SK-N-SH treated with all-trans-retinoic acid at 6 μM for 48 hours (cell line): ENCODE results near the gene NKX1-1.

Source experiments
- CSDC2 ChIP-seq: fragments of 250-450 bp; sonication (Bioruptor Pico); IDR thresholded peaks from 2 replicates; pipeline ENCODE4 v1.5.0; 2020; ENCODE audit warnings: mild to moderate bottlenecking, moderate library complexity
- ZNF565 ChIP-seq: fragments of 450-650 bp; formaldehyde crosslinking; conservative IDR thresholded peaks from 2 replicates; pipeline ENCODE4 v1.5.0; 2020; ENCODE audit warnings: low read depth, mild to moderate bottlenecking, moderate library complexity
- ZNF8 ChIP-seq: fragments of 450-650 bp; formaldehyde crosslinking; IDR thresholded peaks from 2 replicates; pipeline ENCODE4 v1.5.0; 2020; ENCODE audit warnings: mild to moderate bottlenecking, moderate library complexity
- TF ChIP-seq, protein P1 (sequence below): fragments of 250-450 bp; sonication (Bioruptor Pico); IDR thresholded peaks from 2 replicates; pipeline ENCODE4 v1.5.1; 2021; ENCODE audit warnings: mild to moderate bottlenecking, moderate library complexity

DNA sequence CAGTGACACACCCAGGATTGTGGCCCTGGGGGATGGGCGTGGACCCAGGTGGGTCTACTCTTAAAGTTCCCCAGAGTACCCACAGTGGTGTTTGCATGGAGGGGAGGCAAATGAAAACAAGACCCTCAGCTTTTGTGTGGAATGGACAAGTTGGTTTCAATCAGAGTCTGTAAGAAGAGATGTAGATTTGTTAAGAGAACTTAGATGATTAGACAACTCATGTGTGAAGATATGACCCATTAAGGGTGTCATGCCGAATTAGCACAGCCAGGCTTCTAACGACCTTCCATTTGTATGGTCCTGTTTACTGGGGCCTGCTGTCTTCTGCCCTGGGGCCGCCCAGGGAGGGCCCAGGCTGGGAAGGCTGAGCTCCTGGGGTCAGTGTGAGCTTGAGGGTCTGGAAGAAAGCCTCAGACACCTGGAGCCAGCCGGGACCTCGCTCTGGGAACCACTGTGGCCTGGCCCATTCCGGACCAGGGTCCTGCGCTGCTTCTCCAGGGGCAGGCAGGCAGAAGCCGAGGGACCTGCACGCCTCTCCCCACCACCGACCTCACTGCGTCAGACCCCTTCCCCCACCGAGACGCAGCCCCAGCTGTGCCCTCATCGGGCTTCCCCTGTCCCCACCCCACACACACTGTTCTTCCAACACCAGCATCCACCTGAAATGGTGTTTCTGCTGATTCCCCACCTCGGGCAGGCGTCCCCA is 38.9 kb downstream of the NKX1-1 start:
- TF ChIP-seq ZNF565 (CRISPR knock-in tag) (no peak), ZNF8 (CRISPR knock-in tag) (no peak), CSDC2 (CRISPR knock-in tag) (no peak)
- TF ChIP-seq, protein P1, sequence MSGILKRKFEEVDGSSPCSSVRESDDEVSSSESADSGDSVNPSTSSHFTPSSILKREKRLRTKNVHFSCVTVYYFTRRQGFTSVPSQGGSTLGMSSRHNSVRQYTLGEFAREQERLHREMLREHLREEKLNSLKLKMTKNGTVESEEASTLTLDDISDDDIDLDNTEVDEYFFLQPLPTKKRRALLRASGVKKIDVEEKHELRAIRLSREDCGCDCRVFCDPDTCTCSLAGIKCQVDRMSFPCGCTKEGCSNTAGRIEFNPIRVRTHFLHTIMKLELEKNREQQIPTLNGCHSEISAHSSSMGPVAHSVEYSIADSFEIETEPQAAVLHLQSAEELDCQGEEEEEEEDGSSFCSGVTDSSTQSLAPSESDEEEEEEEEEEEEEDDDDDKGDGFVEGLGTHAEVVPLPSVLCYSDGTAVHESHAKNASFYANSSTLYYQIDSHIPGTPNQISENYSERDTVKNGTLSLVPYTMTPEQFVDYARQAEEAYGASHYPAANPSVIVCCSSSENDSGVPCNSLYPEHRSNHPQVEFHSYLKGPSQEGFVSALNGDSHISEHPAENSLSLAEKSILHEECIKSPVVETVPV (CRISPR knock-in tag), result no peak
